ENCODE data around the gene PACSIN3. TPM values are rescaled to one million over a fixed set of nuclear protein-coding genes. Genes with fewer than 3 reads are reported as not detected.

PACSIN3 gene
- total and polyA plus RNA-seq, 2 of the 13 experiments (the other 11 are each of a cell fraction or from before 2014, with no cell fraction given): 47.9 to 93.3 TPM

GRCh38 chr11:47216121-47216798, 30.0 kb upstream of the PACSIN3 start (continued):
- TF ChIP-seq ZC3H13 (CRISPR knock-in tag; IDR thresholded peaks at IDR 0.05) (peak; percentile 1; the same call in 1 of the 2 replicates), SP5 (CRISPR knock-in tag; IDR thresholded peaks at IDR 0.05; ENCODE audit: borderline replicate concordance, low read depth) (no peak; the same call in 1 of the 2 replicates), HES4 (CRISPR knock-in tag; IDR thresholded peaks at IDR 0.05; ENCODE audit: borderline replicate concordance) (no peak), NR1H2 (CRISPR knock-in tag; IDR thresholded peaks at IDR 0.05; ENCODE audit: borderline replicate concordance, low read depth) (no peak), MXD1 (CRISPR knock-in tag; IDR thresholded peaks at IDR 0.05) (no peak), KLF15 (CRISPR knock-in tag; IDR thresholded peaks at IDR 0.05; ENCODE audit: borderline replicate concordance) (no peak), ZNF230 (CRISPR knock-in tag; IDR thresholded peaks at IDR 0.05) (no peak), ZKSCAN8 (CRISPR knock-in tag; IDR thresholded peaks at IDR 0.05; ENCODE audit: borderline replicate concordance) (no peak), HDAC2 (CRISPR knock-in tag; IDR thresholded peaks at IDR 0.05) (peak; percentile 64; the same call in 1 of the 2 replicates), PITX1 (CRISPR knock-in tag; IDR thresholded peaks at IDR 0.05) (0 out of 2 replicates have a peak, but pooled peaks have one; percentile 23), GABPB1 (CRISPR knock-in tag; IDR thresholded peaks at IDR 0.05) (peak; percentile 33; the same call in 1 of the 2 replicates), ZNF614 (CRISPR knock-in tag; IDR thresholded peaks at IDR 0.05; ENCODE audit: borderline replicate concordance) (no peak), BATF2 (CRISPR knock-in tag; IDR thresholded peaks at IDR 0.05) (no peak), ZNF883 (CRISPR knock-in tag; IDR thresholded peaks at IDR 0.05; ENCODE audit: not compliant biosample characterization) (no peak), RXRB (CRISPR knock-in tag; IDR thresholded peaks at IDR 0.05; ENCODE audit: borderline replicate concordance) (peak; percentile 88), KMT2A (CRISPR knock-in tag; IDR thresholded peaks at IDR 0.05) (peak; percentile 50; the same call in 1 of the 2 replicates), TAF15 (IDR thresholded peaks at IDR 0.05; ENCODE audit: low read depth, low read length, poor library complexity, severe bottlenecking) (no peak), ZMYM2 (CRISPR knock-in tag; IDR thresholded peaks at IDR 0.05) (no peak), KLF6 (CRISPR knock-in tag; IDR thresholded peaks at IDR 0.05) (no peak), MAFG (CRISPR knock-in tag; IDR thresholded peaks at IDR 0.05) (no peak)
- TF ChIP-seq, protein P1, sequence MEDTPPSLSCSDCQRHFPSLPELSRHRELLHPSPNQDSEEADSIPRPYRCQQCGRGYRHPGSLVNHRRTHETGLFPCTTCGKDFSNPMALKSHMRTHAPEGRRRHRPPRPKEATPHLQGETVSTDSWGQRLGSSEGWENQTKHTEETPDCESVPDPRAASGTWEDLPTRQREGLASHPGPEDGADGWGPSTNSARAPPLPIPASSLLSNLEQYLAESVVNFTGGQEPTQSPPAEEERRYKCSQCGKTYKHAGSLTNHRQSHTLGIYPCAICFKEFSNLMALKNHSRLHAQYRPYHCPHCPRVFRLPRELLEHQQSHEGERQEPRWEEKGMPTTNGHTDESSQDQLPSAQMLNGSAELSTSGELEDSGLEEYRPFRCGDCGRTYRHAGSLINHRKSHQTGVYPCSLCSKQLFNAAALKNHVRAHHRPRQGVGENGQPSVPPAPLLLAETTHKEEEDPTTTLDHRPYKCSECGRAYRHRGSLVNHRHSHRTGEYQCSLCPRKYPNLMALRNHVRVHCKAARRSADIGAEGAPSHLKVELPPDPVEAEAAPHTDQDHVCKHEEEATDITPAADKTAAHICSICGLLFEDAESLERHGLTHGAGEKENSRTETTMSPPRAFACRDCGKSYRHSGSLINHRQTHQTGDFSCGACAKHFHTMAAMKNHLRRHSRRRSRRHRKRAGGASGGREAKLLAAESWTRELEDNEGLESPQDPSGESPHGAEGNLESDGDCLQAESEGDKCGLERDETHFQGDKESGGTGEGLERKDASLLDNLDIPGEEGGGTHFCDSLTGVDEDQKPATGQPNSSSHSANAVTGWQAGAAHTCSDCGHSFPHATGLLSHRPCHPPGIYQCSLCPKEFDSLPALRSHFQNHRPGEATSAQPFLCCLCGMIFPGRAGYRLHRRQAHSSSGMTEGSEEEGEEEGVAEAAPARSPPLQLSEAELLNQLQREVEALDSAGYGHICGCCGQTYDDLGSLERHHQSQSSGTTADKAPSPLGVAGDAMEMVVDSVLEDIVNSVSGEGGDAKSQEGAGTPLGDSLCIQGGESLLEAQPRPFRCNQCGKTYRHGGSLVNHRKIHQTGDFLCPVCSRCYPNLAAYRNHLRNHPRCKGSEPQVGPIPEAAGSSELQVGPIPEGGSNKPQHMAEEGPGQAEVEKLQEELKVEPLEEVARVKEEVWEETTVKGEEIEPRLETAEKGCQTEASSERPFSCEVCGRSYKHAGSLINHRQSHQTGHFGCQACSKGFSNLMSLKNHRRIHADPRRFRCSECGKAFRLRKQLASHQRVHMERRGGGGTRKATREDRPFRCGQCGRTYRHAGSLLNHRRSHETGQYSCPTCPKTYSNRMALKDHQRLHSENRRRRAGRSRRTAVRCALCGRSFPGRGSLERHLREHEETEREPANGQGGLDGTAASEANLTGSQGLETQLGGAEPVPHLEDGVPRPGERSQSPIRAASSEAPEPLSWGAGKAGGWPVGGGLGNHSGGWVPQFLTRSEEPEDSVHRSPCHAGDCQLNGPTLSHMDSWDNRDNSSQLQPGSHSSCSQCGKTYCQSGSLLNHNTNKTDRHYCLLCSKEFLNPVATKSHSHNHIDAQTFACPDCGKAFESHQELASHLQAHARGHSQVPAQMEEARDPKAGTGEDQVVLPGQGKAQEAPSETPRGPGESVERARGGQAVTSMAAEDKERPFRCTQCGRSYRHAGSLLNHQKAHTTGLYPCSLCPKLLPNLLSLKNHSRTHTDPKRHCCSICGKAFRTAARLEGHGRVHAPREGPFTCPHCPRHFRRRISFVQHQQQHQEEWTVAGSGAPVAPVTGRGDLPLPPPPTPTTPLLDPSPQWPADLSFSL (CRISPR knock-in tag; IDR thresholded peaks at IDR 0.05): no peak
- TF ChIP-seq, protein P2, sequence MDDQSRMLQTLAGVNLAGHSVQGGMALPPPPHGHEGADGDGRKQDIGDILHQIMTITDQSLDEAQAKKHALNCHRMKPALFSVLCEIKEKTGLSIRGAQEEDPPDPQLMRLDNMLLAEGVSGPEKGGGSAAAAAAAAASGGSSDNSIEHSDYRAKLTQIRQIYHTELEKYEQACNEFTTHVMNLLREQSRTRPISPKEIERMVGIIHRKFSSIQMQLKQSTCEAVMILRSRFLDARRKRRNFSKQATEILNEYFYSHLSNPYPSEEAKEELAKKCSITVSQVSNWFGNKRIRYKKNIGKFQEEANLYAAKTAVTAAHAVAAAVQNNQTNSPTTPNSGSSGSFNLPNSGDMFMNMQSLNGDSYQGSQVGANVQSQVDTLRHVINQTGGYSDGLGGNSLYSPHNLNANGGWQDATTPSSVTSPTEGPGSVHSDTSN (CRISPR knock-in tag; IDR thresholded peaks at IDR 0.05; ENCODE audit: borderline replicate concordance): no peak
